ENCODE measurements around the gene MSL3B.

Gene MSL3B

GRCh38 chr2:233835230-233836186 is 32.7 kb downstream of the MSL3B start:
- in situ Hi-C loops (cut with MboI; ENCODE audit: low sequenced_read_pairs): no loop called here

- in situ Hi-C loops (cut with MboI; ENCODE audit: low sequenced_read_pairs): no loop called here
These were observed 34.8 kb downstream of the MSL3B start for GRCh38 chr2:233833345-233833744.

GRCh38 chr2:233832869-233833311 is 35.3 kb downstream of the MSL3B start:
- in situ Hi-C loops (cut with MboI; ENCODE audit: low sequenced_read_pairs): no loop called here

- in situ Hi-C loops (cut with MboI; ENCODE audit: low sequenced_read_pairs): no loop called here
These were observed 35.8 kb downstream of the MSL3B start for GRCh38 chr2:233832414-233832813.

- in situ Hi-C loops (cut with MboI; ENCODE audit: low sequenced_read_pairs): no loop called here
These were observed 36.3 kb downstream of the MSL3B start for GRCh38 chr2:233831861-233832260.

GRCh38 chr2:233831011-233831721 is 37.0 kb downstream of the MSL3B start:
- in situ Hi-C loops (cut with MboI; ENCODE audit: low sequenced_read_pairs): no loop called here

GRCh38 chr2:233830111-233830802 is 37.9 kb downstream of the MSL3B start:
- in situ Hi-C loops (cut with MboI; ENCODE audit: low sequenced_read_pairs): no loop called here

- in situ Hi-C loops (cut with MboI; ENCODE audit: low sequenced_read_pairs): no loop called here
These were observed 38.7 kb downstream of the MSL3B start for GRCh38 chr2:233829193-233830110.

GRCh38 chr2:233828546-233829192 is 39.5 kb downstream of the MSL3B start:
- in situ Hi-C loops (cut with MboI; ENCODE audit: low sequenced_read_pairs): no loop called here

- in situ Hi-C loops (cut with MboI; ENCODE audit: low sequenced_read_pairs): no loop called here
These were observed 43.8 kb downstream of the MSL3B start for GRCh38 chr2:233824373-233824772.

GRCh38 chr2:233823731-233824121 is 44.5 kb downstream of the MSL3B start:
- in situ Hi-C loops (cut with MboI; ENCODE audit: low sequenced_read_pairs): no loop called here

- in situ Hi-C loops (cut with MboI; ENCODE audit: low sequenced_read_pairs): no loop called here
These were observed 45.1 kb downstream of the MSL3B start for GRCh38 chr2:233822781-233823730.

- in situ Hi-C loops (cut with MboI; ENCODE audit: low sequenced_read_pairs): no loop called here
These were observed 46.0 kb downstream of the MSL3B start for GRCh38 chr2:233822101-233822771.

GRCh38 chr2:233821709-233822100 is 46.5 kb downstream of the MSL3B start:
- in situ Hi-C loops (cut with MboI; ENCODE audit: low sequenced_read_pairs): no loop called here

GRCh38 chr2:233821196-233821595 is 47.0 kb downstream of the MSL3B start:
- in situ Hi-C loops (cut with MboI; ENCODE audit: low sequenced_read_pairs): no loop called here

- in situ Hi-C loops (cut with MboI; ENCODE audit: low sequenced_read_pairs): no loop called here
These were observed 47.4 kb downstream of the MSL3B start for GRCh38 chr2:233820774-233821105.

GRCh38 chr2:233819884-233820773 is 48.1 kb downstream of the MSL3B start:
- in situ Hi-C loops (cut with MboI; ENCODE audit: low sequenced_read_pairs): no loop called here

Measured in HL-60/S4 treated with phorbol 12-myristate 13-acetate at 8.2 ng/mL for 4 days and 3 days (cell line).